Hepatocyte (in vitro differentiated cells): Measurements from ENCODE around the gene DEDD. TPM values are rescaled to one million over a fixed set of nuclear protein-coding genes. Genes with fewer than 3 reads are reported as not detected.
"Not testable (repeated sequence)": the region's sequence is repeated elsewhere in the genome, so short reads cannot be mapped to it uniquely, and the experiment has no call there.

Experiments
- DNase-seq: peaks from one replicate; pipeline ENCODE4 v3.0.0-alpha.2; 2016; ENCODE audit warnings: low spot score
- H2AFZ ChIP-seq: fragments of 200-600 bp; sonication (generic); 2 replicates; pipeline ENCODE4 v1.6.0; 2016; ENCODE audit warnings: antibody characterized with exemption, mild to moderate bottlenecking
- H3K27ac ChIP-seq: fragments of 200-600 bp; sonication (generic); 2 replicates; pipeline ENCODE4 v1.5.1; 2016; ENCODE audit warnings: mild to moderate bottlenecking
- H3K27me3 ChIP-seq: fragments of 200-600 bp; sonication (generic); 2 replicates; pipeline ENCODE4 v1.6.1; 2016
- H3K36me3 ChIP-seq: fragments of 200-600 bp; sonication (generic); replicated peaks from 2 replicates; pipeline ENCODE4 v1.5.1; 2016; ENCODE audit warnings: low read depth; ENCODE audit not compliant: insufficient read depth
- H3K4me1 ChIP-seq: fragments of 200-600 bp; sonication (generic); 2 replicates; pipeline ENCODE4 v1.5.1; 2016; ENCODE audit warnings: mild to moderate bottlenecking, moderate library complexity; ENCODE audit not compliant: insufficient read depth
- H3K4me2 ChIP-seq: fragments of 200-600 bp; sonication (generic); 2 replicates; pipeline ENCODE4 v1.6.0; 2016
- H3K4me3 ChIP-seq: fragments of 200-600 bp; sonication (generic); 2 replicates; pipeline ENCODE4 v1.5.1; 2016; ENCODE audit warnings: mild to moderate bottlenecking
- H3K79me2 ChIP-seq: fragments of 200-600 bp; sonication (generic); 2 replicates; pipeline ENCODE4 v1.6.0; 2017; ENCODE audit warnings: mild to moderate bottlenecking
- H3K9me2 ChIP-seq: fragments of 200-600 bp; sonication (generic); replicated peaks from 2 replicates; pipeline ENCODE4 v1.6.0; 2017; ENCODE audit warnings: mild to moderate bottlenecking; ENCODE audit not compliant: insufficient read depth
- H3K9me3 ChIP-seq: fragments of 200-600 bp; sonication (generic); 2 replicates; pipeline ENCODE4 v1.5.1; 2016; ENCODE audit warnings: low read depth, mild to moderate bottlenecking
- H4K20me1 ChIP-seq: fragments of 200-600 bp; sonication (generic); 2 replicates; pipeline ENCODE4 v1.6.0; 2016; ENCODE audit warnings: mild to moderate bottlenecking; ENCODE audit not compliant: insufficient read depth, poor library complexity, severe bottlenecking
- CTCF ChIP-seq: fragments of 200-600 bp; sonication (generic); IDR thresholded peaks from 2 replicates; pipeline ENCODE4 v1.5.1; 2016; ENCODE audit warnings: antibody characterized with exemption, mild to moderate bottlenecking; ENCODE audit not compliant: poor library complexity
- EZH2 ChIP-seq: fragments of 200-600 bp; sonication (generic); IDR thresholded peaks from 2 replicates; pipeline ENCODE4 v1.6.1; 2016; ENCODE audit warnings: antibody characterized with exemption, mild to moderate bottlenecking, borderline replicate concordance
- EZH2phosphoT487 ChIP-seq: fragments of 200-600 bp; sonication (generic); IDR thresholded peaks from one replicate; pipeline ENCODE4 v1.6.1; 2018; ENCODE audit warnings: antibody characterized with exemption, mild to moderate bottlenecking, low read depth, moderate library complexity; ENCODE audit not compliant: unreplicated experiment, severe bottlenecking
- whole genome bisulfite sequencing: methylation state at CpG from one replicate; pipeline ENCODE4 v1.1.6; 2016; ENCODE audit warnings: low lambda C conversion rate; ENCODE audit errors: missing lambda C conversion rate; 5-methylcytosine and 5-hydroxymethylcytosine counted together
- polyA plus RNA-seq: library from polyadenylated mRNA; unstranded; fragments of >200 nt; fragmentation: Nextera tagmentation; extraction: Ambion mirVana; gene quantifications from 2 replicates; pipeline ENCODE4 v1.2.1, GENCODE V29; 2016
- total RNA-seq: library from RNA; depleted of rRNA; stranded (reverse); fragments of >200 nt; gene quantifications from 2 replicates; pipeline ENCODE4 v1.2.3, GENCODE V29; 2014

DEDD gene
- total and polyA plus RNA-seq, 2 experiments from 2014 or later: 21.8 to 27.1 TPM

DNA sequence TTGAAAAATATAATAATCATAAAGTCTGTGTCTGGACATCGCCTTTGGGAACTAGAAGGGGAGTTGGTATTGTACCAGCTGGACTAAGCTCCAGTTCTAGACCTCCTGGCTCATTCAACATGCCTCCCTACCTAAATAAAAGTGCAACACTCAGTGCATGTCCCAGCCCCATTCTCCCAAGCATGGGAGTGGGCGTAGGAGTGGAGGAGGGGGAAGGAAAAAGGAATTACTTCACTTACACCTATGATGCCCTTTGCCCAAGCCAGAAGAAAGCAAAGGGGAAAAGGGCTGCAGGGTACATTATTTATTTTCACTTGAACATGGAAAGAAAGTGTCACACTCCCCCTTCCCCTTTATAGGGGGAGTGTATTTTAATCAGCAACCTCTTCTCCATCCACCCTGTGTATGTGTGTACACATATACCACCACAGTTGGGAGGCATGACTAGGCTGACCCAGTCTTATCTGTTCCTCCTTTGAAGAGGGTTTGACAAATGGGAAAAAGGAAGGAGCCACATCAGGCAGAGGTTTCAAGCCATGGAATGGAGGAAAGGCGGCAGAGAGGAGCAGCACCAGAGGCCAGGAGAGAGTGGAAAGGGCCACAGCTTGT lies 11.3 kb downstream of the DEDD start:
- TF ChIP-seq CTCF (no peak), EZH2phosphoT487 (no peak), EZH2 (no peak)
- Histone ChIP-seq H3K9me2 (no peaks in the 10 kb centered on the region), H3K79me2 (peaks cover 51% of the 10 kb centered on the region), H3K27me3 (no peaks in the 10 kb centered on the region), H3K4me2 (no peak overlapping the region), H3K4me3 (no peak overlapping the region), H3K36me3 (no peaks in the 10 kb centered on the region), H3K4me1 (peaks cover 28% of the 10 kb centered on the region), H3K27ac (peak overlapping the region; percentile 95), H2AFZ (no peak overlapping the region), H4K20me1 (no peaks in the 10 kb centered on the region), H3K9me3 (no peaks in the 10 kb centered on the region)
- 95% methylated on average over 3 of the region's 3 CpGs for WGBS
- no peak for DNase-seq

- Histone ChIP-seq H3K79me2 (peaks cover 51% of the 10 kb centered on the region), H3K4me1 (peaks cover 30% of the 10 kb centered on the region), H4K20me1 (no peaks in the 10 kb centered on the region), H2AFZ (no peak overlapping the region), H3K4me3 (no peak overlapping the region), H3K9me2 (no peaks in the 10 kb centered on the region), H3K27ac (peak overlapping the region; percentile 95), H3K4me2 (peak overlapping the region; percentile 83), H3K27me3 (no peaks in the 10 kb centered on the region), H3K9me3 (no peaks in the 10 kb centered on the region), H3K36me3 (no peaks in the 10 kb centered on the region)
- 46% methylated on average over 10 of the region's 10 CpGs for WGBS
- DNase-seq: peak; percentile 86
- TF ChIP-seq EZH2 (no peak), CTCF (peak; percentile 29)
Measured at GRCh38 chr1:161119092-161119903, 13.2 kb downstream of the DEDD start.

GRCh38 chr1:161117759-161118581 lies 14.5 kb downstream of the DEDD start, which contains the start of the genes NIT1 and PFDN2:
Gene NIT1 (plus strand): TSS chr1:161118105. CDS start chr1:161118177, 72 bp downstream.
Gene PFDN2 (minus strand): TSS chr1:161118037. CDS start chr1:161118026, 11 bp downstream.
- H3K4me2 ChIP-seq: peak within 1 kb of the TSS; percentile 83
- DNase-seq: peak; percentile 94
- H3K27ac ChIP-seq: peak within 1 kb of the TSS; percentile 95
- peak within 1 kb of the TSS; percentile 54 for H2AFZ ChIP-seq
- no peaks in the 10 kb centered on the region for H3K9me3 ChIP-seq
- peaks cover 30% of the 10 kb centered on the region for H3K4me1 ChIP-seq
- H3K9me2 ChIP-seq: no peaks in the 10 kb centered on the region
- no peak for TF ChIP-seq EZH2phosphoT487
- no peak for TF ChIP-seq EZH2
- TF ChIP-seq CTCF: no peak
- peaks cover 64% of the 10 kb centered on the region for H3K79me2 ChIP-seq
- peak within 1 kb of the TSS; percentile 86 for H3K4me3 ChIP-seq
- no peaks in the 10 kb centered on the region for H3K36me3 ChIP-seq
- WGBS: under 1% methylated on average over 52 of the region's 58 CpGs
- H3K27me3 ChIP-seq: no peaks in the 10 kb centered on the region
- peaks cover 4% of the 10 kb centered on the region for H4K20me1 ChIP-seq

DNA sequence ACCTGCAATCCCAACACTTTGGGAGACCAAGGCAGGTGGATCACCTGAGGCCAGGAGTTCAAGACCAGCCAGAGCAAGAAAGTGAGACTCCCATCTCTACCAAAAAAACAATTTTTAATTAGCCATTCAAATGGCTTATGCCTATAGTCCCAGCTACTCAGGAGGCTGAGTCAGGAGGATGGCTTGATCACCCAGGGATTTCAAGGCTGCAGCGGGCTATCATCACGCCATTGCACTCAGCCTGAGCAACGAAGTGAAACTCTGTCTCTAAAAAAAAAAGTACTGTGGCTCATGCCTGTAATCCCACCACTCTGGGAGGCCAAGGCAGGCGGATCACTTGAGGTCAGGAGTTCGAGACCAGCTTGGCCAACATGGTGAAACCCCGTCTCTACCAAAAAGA lies 16.5 kb downstream of the DEDD start:
- not testable (repeated sequence) for H2AFZ ChIP-seq, DNase-seq, H3K9me3 ChIP-seq, H3K9me2 ChIP-seq, H3K36me3 ChIP-seq, H3K27ac ChIP-seq, H3K27me3 ChIP-seq, H3K4me3 ChIP-seq, H4K20me1 ChIP-seq
- Histone ChIP-seq H3K79me2 (peaks cover 76% of the 10 kb centered on the region), H3K4me2 (peak overlapping the region; percentile 83), H3K4me1 (peaks cover 30% of the 10 kb centered on the region)
- 93% methylated on average over 6 of the region's 6 CpGs for WGBS
